ENCODE measurements around the gene KRTAP29-1. TPM values are rescaled to one million over a fixed set of nuclear protein-coding genes. Genes with fewer than 3 reads are reported as not detected.

Gene KRTAP29-1
- polyA plus RNA-seq, 1 experiment, result not detected

GRCh38 chr17:41254861-41255260, 47.8 kb downstream of the KRTAP29-1 start:
- ChIA-PET CTCF (no interaction called here), POLR2A (no interaction called here)
- peaks cover 9% of the 10 kb centered on the region for H3K27me3 ChIP-seq (ENCODE audit: control insufficient read depth, insufficient read depth, low read length)
- DNase-seq (ENCODE audit: low read depth, low spot score), result no peak
- H3K27ac ChIP-seq (ENCODE audit: low read depth, low read length), result no peak overlapping the region
- no peak overlapping the region for H3K4me3 ChIP-seq (ENCODE audit: low read depth, low read length)
- TF ChIP-seq, protein P1, sequence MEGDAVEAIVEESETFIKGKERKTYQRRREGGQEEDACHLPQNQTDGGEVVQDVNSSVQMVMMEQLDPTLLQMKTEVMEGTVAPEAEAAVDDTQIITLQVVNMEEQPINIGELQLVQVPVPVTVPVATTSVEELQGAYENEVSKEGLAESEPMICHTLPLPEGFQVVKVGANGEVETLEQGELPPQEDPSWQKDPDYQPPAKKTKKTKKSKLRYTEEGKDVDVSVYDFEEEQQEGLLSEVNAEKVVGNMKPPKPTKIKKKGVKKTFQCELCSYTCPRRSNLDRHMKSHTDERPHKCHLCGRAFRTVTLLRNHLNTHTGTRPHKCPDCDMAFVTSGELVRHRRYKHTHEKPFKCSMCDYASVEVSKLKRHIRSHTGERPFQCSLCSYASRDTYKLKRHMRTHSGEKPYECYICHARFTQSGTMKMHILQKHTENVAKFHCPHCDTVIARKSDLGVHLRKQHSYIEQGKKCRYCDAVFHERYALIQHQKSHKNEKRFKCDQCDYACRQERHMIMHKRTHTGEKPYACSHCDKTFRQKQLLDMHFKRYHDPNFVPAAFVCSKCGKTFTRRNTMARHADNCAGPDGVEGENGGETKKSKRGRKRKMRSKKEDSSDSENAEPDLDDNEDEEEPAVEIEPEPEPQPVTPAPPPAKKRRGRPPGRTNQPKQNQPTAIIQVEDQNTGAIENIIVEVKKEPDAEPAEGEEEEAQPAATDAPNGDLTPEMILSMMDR (IDR thresholded peaks at IDR 0.05; ENCODE audit: low read depth, low read length), result no peak
- no peaks in the 10 kb centered on the region for H3K9me3 ChIP-seq (ENCODE audit: control insufficient read depth, insufficient read depth, low read length)

Small RNAs within 50 kb of the gene (small RNA-seq; reads per million reads assigned to genes)
- gene KRTAP9-10P (ENCODE audit: insufficient read length, low read depth), result not detected

Other genes starting within 250 kb of the KRTAP29-1 start
- not detected in 2 replicates for gene KRTAP2-2, start 247.6 kb downstream of the KRTAP29-1 start, polyA plus RNA-seq (2011; rRNA removed)
- gene KRTAP2-3, start 242.7 kb downstream of the KRTAP29-1 start, polyA plus RNA-seq (2011; rRNA removed), result 1.3 and 2.5 TPM in 2 replicates
- not detected in 2 replicates for gene KRTAP2-4, start 237.0 kb downstream of the KRTAP29-1 start, polyA plus RNA-seq (2011; rRNA removed)
- gene KRTAP4-7, start 218.7 kb downstream of the KRTAP29-1 start, polyA plus RNA-seq (2011; rRNA removed), result not detected in 2 replicates
- gene KRTAP4-8, start 204.7 kb downstream of the KRTAP29-1 start, polyA plus RNA-seq (2011; rRNA removed), result not detected in 2 replicates
- not detected in 2 replicates for gene KRTAP4-16, start 200.6 kb downstream of the KRTAP29-1 start, polyA plus RNA-seq (2011; rRNA removed)
- gene KRTAP4-9, start 197.5 kb downstream of the KRTAP29-1 start, polyA plus RNA-seq (2011; rRNA removed), result not detected in 2 replicates
- not detected in 2 replicates for gene KRTAP4-11, start 184.5 kb downstream of the KRTAP29-1 start, polyA plus RNA-seq (2011; rRNA removed)
- gene KRTAP4-12, start 178.7 kb downstream of the KRTAP29-1 start, polyA plus RNA-seq (2011; rRNA removed), result not detected in 2 replicates
- not detected in 2 replicates for gene KRTAP4-6, start 162.3 kb downstream of the KRTAP29-1 start, polyA plus RNA-seq (2011; rRNA removed)
- not detected in 2 replicates for gene KRTAP4-5, start 153.0 kb downstream of the KRTAP29-1 start, polyA plus RNA-seq (2011; rRNA removed)
- not detected in 2 replicates for gene KRTAP4-4, start 142.1 kb downstream of the KRTAP29-1 start, polyA plus RNA-seq (2011; rRNA removed)
- gene KRTAP4-3, start 134.6 kb downstream of the KRTAP29-1 start, polyA plus RNA-seq (2011; rRNA removed), result not detected in 2 replicates
- not detected in 2 replicates for gene KRTAP4-2, start 124.6 kb downstream of the KRTAP29-1 start, polyA plus RNA-seq (2011; rRNA removed)
- gene KRTAP4-1, start 117.9 kb downstream of the KRTAP29-1 start, polyA plus RNA-seq (2011; rRNA removed), result not detected in 2 replicates
- not detected in 2 replicates for gene KRTAP9-1, start 113.0 kb downstream of the KRTAP29-1 start, polyA plus RNA-seq (2011; rRNA removed)
- gene KRTAP9-2, start 76.2 kb downstream of the KRTAP29-1 start, polyA plus RNA-seq (2011; rRNA removed), result not detected in 2 replicates
- gene KRTAP9-3, start 70.4 kb downstream of the KRTAP29-1 start, polyA plus RNA-seq (2011; rRNA removed), result not detected in 2 replicates
- gene KRTAP9-8, start 64.9 kb downstream of the KRTAP29-1 start, polyA plus RNA-seq (2011; rRNA removed), result not detected in 2 replicates
- not detected in 2 replicates for gene KRTAP9-4, start 53.2 kb downstream of the KRTAP29-1 start, polyA plus RNA-seq (2011; rRNA removed)
- gene KRTAP9-9, start 47.5 kb downstream of the KRTAP29-1 start, polyA plus RNA-seq (2011; rRNA removed), result not detected in 2 replicates
- not detected in 2 replicates for gene KRTAP9-6, start 37.5 kb downstream of the KRTAP29-1 start, polyA plus RNA-seq (2011; rRNA removed)
- not detected in 2 replicates for gene KRTAP9-7, start 27.2 kb downstream of the KRTAP29-1 start, polyA plus RNA-seq (2011; rRNA removed)
- not detected in 2 replicates for gene KRTAP16-1, start 6.5 kb upstream of the KRTAP29-1 start, polyA plus RNA-seq (2011; rRNA removed)
- gene KRTAP17-1, start 12.9 kb upstream of the KRTAP29-1 start, polyA plus RNA-seq (2011; rRNA removed), result not detected in 2 replicates
- not detected in 2 replicates for gene KRT33A, start 48.0 kb upstream of the KRTAP29-1 start, polyA plus RNA-seq (2011; rRNA removed)
- gene KRT33B, start 67.0 kb upstream of the KRTAP29-1 start, polyA plus RNA-seq (2011; rRNA removed), result 0.07 TPM in 1 of 2 replicates, not detected in the other
- gene KRT34, start 79.5 kb upstream of the KRTAP29-1 start, polyA plus RNA-seq (2011; rRNA removed), result 0.27 and 0.29 TPM in 2 replicates
- gene KRT31, start 94.8 kb upstream of the KRTAP29-1 start, polyA plus RNA-seq (2011; rRNA removed), result not detected in 2 replicates
- not detected in 2 replicates for gene KRT37, start 121.7 kb upstream of the KRTAP29-1 start, polyA plus RNA-seq (2011; rRNA removed)
- 0.11 and 0.17 TPM in 2 replicates for gene KRT38, start 138.1 kb upstream of the KRTAP29-1 start, polyA plus RNA-seq (2011; rRNA removed)
- 0.09 and 0.14 TPM in 2 replicates for gene KRT32, start 164.5 kb upstream of the KRTAP29-1 start, polyA plus RNA-seq (2011; rRNA removed)
- gene KRT35, start 178.3 kb upstream of the KRTAP29-1 start, polyA plus RNA-seq (2011; rRNA removed), result not detected in 2 replicates
- not detected in 2 replicates for gene KRT36, start 187.1 kb upstream of the KRTAP29-1 start, polyA plus RNA-seq (2011; rRNA removed)
- 0.05 TPM in 1 of 2 replicates, not detected in the other for gene KRT13, start 202.8 kb upstream of the KRTAP29-1 start, polyA plus RNA-seq (2011; rRNA removed)
- gene KRT15, start 216.0 kb upstream of the KRTAP29-1 start, polyA plus RNA-seq (2011; rRNA removed), result 1.4 and 1.8 TPM in 2 replicates
- 19.7 and 27.6 TPM in 2 replicates for gene KRT19, start 225.5 kb upstream of the KRTAP29-1 start, polyA plus RNA-seq (2011; rRNA removed)